SIG-M5 treated with dmso at 0.1 percent for 504 hours (cell line): ENCODE results near the gene PRPSAP2.
A peak's percentile ranks its signal among the peaks of the same experiment; 100 is the strongest.
"Not testable (repeated sequence)": the region's sequence is repeated elsewhere in the genome, so short reads cannot be mapped to it uniquely, and the experiment has no call there.

Experiments used
- DNase-seq: peaks from one replicate; lab custom pipeline; 2025; ENCODE audit not compliant: unreplicated experiment; lab: John Stamatoyannopoulos, UW

Gene PRPSAP2

GRCh38 chr17:18888766-18889290, 30.9 kb downstream of the PRPSAP2 start:
- no peak for DNase-seq

- DNase-seq: no peak
Measured at GRCh38 chr17:18889658-18890057, 31.7 kb downstream of the PRPSAP2 start.

- no peak for DNase-seq
Measured at GRCh38 chr17:18891541-18891940, 33.6 kb downstream of the PRPSAP2 start.

DNA sequence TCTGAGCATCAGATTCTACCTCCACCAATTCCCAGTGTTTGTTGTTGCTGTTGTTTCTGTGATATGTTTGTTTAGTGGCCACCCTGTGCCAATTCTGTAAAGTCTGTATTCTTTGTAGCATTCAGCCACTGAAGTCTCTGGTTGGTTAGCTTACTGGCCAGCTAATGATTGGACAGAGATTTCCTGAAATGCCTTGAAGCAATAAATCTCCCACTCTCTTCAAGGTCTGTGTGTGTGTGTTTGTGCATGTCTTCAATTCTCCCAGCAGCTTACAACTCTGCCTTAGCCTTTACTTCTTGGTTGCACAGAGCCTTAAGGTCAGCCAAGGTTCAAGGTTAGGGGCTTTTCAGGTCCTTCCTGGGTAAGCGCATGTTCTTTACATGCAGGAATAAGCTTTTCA, 38.2 kb downstream of the PRPSAP2 start:
- no peak for DNase-seq

- DNase-seq: no peak
Measured at GRCh38 chr17:18896947-18897346, 39.0 kb downstream of the PRPSAP2 start.

- no peak for DNase-seq
Measured at GRCh38 chr17:18904482-18904881, 46.6 kb downstream of the PRPSAP2 start.

GRCh38 chr17:18905226-18905625, 47.3 kb downstream of the PRPSAP2 start:
- DNase-seq: no peak

DNA sequence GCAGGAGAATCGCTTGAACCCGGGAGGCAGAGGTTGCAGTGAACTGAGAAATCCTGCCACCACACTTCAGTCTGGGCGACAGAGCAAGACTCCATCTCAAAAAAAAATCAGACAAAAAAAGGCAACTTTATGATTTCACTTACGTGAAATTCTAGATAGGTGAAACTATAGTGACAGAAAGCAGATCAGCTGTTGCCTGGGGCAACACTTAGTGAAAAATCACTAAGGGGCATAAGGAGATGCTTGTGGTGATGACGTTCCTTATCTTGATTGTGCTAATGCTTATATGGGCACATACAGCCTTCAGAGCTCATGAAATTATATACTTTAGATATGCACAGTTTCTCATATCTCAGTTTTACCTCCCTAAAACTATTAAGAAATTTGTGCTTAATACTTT, 52.4 kb downstream of the PRPSAP2 start:
- no peak for DNase-seq

DNA sequence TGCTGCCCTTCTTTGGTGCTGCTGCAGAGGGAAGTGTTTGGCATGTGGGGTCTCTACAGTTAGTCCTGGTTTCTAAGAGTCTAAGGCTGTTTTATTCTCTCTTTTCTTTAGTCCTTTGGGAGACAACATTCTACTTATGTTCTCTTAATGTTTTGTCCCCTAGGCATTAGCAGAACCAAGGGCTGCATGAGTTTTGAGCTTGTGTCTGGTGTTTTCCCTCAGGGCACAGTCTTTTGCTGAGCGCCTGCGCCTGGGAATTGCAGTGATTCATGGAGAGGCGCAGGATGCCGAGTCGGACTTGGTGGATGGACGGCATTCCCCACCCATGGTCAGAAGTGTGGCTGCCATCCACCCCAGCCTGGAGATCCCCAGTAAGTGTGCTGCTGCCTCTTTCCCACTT, 53.0 kb downstream of the PRPSAP2 start:
- DNase-seq: no peak

DNA sequence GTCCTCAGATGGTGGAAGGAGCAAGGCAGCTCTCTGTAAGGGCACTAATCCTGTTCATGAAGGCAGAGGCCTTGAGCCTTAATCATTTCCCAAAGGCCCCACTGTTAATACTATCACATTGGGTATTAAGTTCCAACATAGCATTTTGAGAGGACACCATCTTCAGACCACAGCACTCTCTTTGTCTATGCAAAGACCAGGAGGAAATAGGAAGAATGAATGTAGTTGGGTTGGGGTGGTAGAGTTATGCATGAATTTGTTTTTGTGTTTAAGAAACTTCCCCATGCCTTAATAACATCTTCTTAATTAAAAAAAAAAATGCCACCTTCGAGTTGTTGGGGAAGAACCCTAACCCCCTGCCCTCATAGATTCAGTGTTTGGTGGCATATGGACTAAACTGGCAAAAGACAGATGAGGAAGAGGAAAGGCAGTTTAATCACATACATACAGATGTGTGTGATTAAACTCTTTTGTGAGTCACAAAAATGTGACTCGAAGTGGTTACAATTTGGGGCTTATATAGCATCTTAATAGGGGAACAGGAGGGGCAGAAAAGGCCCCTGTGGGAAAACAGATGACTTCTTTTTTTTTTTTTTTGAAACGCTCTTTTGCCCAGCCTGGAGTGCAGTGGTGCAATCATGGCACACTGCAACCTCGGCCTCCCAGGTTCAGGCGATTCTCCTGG, 59.0 kb downstream of the PRPSAP2 start:
- no peak for DNase-seq

GRCh38 chr17:18917506-18918032, 59.6 kb downstream of the PRPSAP2 start:
- DNase-seq: no peak

- DNase-seq: no peak
Measured at GRCh38 chr17:18919963-18920362, 62.0 kb downstream of the PRPSAP2 start.

DNA sequence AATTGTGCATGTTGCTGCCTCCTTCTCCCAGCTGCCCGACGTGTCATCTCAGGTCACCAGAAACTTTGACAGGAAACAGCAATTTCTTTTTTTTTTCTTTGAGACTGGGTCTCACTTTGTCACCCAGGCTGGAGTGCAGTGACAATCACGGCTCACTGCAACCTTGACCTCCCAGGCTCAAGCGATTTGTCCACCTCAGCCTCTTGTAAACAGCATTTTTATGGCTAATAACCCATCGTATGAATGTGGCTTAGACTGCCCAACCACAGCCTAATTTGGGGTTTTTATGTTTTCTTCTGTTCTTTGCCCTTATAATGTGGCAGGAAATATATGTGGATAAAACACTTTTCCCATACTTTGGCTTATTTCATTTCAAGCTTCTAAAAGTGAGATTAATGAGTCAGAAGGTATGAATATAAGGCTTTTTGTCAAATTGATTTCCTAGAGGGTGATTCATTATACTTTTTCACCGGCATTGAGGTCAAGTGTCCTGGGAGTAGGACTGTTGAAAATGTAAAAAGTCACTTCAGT, 63.0 kb downstream of the PRPSAP2 start:
- DNase-seq: no peak

DNA sequence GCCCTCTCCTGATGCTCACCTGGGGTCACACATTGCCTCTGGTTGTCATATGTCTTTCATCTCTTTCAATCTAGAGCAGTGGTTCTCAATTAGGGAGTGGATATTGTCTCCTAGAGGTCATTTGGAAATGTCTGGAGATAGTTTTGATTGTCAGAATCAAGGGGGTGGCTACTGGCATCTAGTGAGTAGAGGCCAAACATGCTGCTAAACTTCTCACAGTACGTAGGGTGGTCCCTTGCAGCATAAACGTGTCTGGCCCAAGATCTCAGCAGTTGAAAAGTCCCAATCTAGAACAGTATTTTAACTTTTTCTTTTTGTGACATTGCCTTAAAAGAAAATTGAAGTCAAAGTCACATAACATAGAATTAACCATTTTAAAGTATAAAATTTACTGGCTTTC, 63.6 kb downstream of the PRPSAP2 start:
- no peak for DNase-seq

DNA sequence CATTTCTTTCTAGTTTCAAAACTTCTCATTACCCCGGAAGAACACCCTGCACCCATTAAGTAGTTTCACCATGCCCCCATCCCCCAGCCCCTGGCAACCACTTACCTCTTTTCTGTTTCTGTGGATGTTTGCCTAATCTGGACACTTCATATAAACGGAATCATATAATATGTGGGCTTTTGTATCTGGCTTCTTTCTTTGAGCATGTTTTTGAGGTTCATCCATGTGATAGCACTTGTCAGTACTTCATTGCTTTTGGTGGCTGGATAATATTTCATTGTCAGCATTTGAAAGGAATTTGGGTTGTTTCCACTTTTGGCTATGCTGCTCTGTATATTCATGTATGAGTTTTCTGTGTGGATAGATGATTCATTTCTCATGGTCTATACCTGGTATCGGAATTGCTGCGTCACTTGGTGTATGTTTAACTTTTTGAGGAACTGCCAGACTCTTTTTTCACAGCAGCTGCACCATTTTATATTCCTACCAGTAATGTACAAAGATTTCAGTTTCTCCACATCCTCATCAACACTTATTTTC, 64.1 kb downstream of the PRPSAP2 start:
- peak; percentile 9 for DNase-seq

DNA sequence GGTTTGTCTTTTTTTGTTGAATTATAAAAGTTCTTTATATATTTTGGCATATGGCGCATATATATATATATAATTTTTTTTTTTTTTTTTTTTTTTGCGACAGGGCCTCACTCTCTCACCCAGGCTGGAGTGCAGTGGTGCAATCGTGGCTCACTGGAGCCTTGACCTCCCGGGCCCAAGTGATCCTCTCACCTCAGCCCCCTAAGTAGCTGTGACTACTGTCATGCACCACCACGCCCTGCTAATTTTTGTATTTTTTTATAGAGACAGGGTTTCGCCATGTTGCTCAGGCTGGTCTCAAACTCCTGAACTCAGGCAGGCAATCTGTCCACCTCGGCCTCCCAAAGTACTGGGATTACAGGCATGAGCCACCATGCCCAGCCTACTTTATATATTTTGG, 64.7 kb downstream of the PRPSAP2 start:
- not testable (repeated sequence) for DNase-seq

DNA sequence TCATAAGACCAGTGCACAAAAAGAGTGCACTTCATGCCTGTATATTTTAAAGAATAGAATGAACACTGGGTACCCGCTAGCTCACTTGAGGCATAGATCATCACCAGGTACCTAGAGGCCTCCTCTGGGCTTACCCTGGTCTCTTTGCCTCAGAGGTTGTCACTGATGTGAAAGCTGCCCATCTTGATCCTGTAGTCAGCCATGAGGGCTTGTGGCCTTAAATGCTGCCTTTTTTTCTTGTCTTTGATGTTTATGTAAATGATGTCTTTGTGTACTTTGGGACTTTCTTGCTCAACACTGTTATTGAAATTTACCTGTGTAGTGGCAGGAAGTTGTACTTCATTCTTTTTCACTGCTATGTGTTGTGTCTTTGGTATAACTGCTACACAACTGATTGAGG, 67.3 kb downstream of the PRPSAP2 start:
- no peak for DNase-seq

DNA sequence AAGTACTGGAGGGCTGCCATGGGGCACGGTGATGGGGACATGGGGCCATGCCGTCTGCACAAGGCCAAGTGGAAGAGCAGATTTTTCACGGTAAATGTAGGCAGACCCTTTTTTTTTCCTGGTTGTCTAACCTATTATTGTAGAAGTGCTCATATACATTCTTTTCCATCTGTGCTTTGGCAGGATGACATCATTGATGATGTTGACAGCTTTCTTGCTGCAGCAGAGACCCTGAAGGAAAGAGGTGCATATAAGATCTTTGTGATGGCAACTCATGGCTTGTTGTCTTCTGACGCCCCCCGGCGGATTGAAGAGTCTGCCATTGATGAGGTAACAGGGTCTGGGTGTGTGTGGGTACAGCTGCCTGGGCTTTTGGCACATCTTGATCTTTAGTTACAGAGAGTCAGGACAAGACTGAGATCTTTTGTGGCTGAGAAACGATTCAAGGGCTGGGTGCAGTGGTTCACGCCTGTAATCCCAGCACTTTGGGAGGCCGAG, 70.7 kb downstream of the PRPSAP2 start:
- no peak for DNase-seq

DNA sequence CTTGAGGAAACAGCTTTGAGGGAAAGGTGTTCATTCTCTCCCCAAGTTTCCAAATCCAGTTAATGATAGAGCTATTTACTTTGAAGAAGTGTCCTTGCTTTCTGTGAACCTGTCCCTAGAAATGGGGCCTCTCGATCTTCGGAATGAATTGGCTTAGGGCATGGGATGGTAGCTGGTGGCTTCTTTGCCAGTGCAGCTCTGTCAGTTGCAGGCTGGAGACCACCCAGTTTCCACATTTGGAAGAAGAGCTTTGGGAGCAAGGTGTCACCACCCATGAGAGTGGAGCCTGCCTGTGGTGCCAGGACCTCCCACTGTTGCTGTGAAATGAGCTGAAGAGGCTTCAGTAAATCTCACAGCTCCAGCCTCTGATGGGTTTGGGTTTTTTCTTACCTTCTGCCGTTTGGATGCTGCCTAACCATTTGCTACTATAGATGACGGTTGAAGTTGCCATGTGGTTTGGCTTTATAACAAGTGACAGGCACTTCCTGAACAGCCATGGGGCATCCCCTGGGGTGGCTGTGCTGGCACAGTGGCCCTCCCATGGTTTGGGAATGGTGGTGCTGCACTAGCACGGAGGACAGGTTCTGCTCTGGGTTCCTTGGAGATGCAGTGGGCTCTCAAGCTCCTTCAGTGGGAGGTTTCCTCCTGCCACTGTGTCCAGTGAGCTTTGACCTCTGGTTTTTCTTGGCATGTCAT, 74.6 kb downstream of the PRPSAP2 start:
- DNase-seq: no peak

- DNase-seq: no peak
Measured at GRCh38 chr17:18933102-18934058, 75.4 kb downstream of the PRPSAP2 start.
